T47D (cell line): ENCODE data around the gene IGFBP5.

ENCODE experiments used
- DNase-seq, 2 experiments: peaks; one replicate each; pipeline versions ENCODE4 v3.0.0 to v3.0.0-alpha.2; 2011 to 2012; ENCODE audit warnings: low read depth in 1 of 2, low spot score in 1 of 2
- JUND ChIP-seq: IDR thresholded peaks from 2 replicates; pipeline ENCODE4 v1.6.1; 2012; ENCODE audit warnings: low read depth
- in situ Hi-C: cut with HindIII; loops from 2 replicates; pipeline ENCODE4 v1.10.0; 2016; ENCODE audit warnings: low sequenced_read_pairs, low pct_unique_long_range_greater_than_20kb

Gene IGFBP5

GRCh38 chr2:216727346-216728122 is 32.2 kb upstream of the IGFBP5 start:
- TF ChIP-seq JUND = no peak
- no peak for DNase-seq
- in situ Hi-C loops = no loop called here

GRCh38 chr2:216724190-216724589 is 28.8 kb upstream of the IGFBP5 start:
- in situ Hi-C loops = no loop called here
- TF ChIP-seq JUND = no peak
- DNase-seq = no peak

DNA sequence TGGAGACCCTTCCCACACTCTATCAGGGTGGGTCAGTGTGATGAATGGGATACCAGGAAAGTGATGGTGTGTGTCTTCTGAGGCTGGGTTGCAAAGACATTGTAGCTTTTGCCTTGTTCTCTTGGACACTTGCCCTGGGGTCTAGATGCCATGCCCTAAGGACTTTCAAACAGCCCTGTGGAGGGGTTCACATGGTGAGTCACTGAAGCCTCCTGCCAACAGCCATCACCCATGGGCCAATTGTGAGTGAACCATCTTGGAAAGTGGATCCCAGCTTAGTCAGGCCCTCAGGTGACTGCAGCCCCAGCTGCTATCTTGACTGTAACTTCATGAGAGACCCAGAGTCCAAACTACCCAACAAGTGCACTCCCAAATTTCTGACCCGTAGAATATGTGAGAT is 25.8 kb upstream of the IGFBP5 start:
- in situ Hi-C loops = no loop called here
- no peak for DNase-seq
- no peak for TF ChIP-seq JUND

GRCh38 chr2:216720722-216721121 is 25.4 kb upstream of the IGFBP5 start:
- TF ChIP-seq JUND = no peak
- in situ Hi-C loops = no loop called here
- no peak for DNase-seq

GRCh38 chr2:216717907-216718615 is 22.7 kb upstream of the IGFBP5 start:
- in situ Hi-C loops = no loop called here
- no peak for TF ChIP-seq JUND

DNA sequence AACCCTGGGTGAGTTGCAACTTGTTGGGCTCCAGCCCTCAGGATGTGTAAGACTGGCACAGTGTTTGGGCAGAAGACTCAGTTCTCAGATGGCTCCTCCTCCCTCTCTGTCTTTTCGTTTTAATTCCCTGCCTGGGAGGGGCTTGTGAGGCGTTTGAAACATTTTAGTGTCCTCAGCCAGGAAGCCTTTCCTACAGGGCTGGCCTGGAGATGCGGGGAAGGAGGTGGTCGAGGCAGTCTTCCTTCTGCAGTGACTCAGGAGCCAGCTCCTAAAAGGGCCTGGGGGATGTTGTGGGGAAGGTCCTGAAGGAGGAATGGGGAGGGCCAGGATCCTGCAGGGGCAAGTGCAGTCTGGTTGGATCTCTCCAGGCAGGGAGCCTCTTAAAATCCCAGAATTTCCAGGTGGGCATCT is 22.1 kb upstream of the IGFBP5 start:
- no peak for TF ChIP-seq JUND
- no peak for DNase-seq
- in situ Hi-C loops = no loop called here

More at GRCh38 chr2:216717907-216718615, 22.7 kb upstream of the IGFBP5 start:
- DNase-seq = no peak

GRCh38 chr2:216716109-216716508 is 20.8 kb upstream of the IGFBP5 start:
- in situ Hi-C loops = no loop called here
- no peak for TF ChIP-seq JUND
- DNase-seq = peak in 1 of 2 experiments; percentile 30

DNA sequence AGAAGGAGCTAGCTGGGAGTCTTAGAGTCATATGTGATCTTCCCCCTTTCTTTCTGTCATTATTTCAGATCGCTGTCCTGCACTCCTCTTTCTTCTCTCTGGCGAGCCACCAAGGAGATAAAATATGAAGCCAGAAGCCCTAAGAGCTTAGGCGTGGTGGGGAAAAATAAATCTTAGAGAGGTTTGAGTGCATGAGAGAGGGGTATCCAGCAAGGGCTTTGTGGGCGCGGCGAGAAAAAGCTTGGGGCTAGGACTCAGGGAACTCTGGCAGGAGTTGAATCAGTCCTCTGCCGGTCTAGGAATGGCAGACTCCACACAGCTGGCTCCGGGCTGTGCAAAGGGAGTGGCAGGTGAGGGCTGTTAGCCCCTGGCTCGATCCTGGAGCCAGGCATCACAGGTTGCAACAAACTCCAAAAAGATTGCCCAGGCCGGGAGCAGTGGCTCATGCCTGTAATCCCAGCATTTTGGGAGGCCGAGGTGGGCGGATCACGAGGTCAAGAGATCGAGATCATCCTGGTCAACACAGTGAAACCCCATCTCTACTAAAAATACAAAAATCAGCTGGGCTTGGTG is 20.1 kb upstream of the IGFBP5 start:
- no peak for DNase-seq
- in situ Hi-C loops = no loop called here
- no peak for TF ChIP-seq JUND

DNA sequence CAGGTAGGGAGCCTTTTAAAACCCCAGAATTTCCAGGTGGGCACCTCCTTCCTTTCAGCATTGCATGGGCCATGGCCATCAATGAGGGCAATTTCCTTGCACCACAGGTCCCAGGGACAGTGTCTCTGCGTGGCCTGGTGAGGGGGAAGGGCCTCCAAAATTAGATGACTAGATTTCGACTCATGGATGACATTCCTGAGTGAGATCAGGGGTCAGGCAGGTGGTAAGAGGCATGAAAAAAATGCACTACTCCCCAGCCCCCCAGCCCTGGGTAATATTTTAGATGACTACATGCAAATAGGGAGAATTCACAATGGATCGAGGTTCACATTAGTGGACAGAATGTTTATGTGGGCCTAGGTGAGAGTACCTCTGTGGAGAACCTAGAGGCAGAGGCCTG is 19.0 kb upstream of the IGFBP5 start:
- no peak for TF ChIP-seq JUND
- in situ Hi-C loops = no loop called here
- DNase-seq = no peak

- no peak for TF ChIP-seq JUND
- DNase-seq = no peak
- in situ Hi-C loops = no loop called here
These were observed 18.5 kb upstream of the IGFBP5 start for GRCh38 chr2:216713691-216714336.

DNA sequence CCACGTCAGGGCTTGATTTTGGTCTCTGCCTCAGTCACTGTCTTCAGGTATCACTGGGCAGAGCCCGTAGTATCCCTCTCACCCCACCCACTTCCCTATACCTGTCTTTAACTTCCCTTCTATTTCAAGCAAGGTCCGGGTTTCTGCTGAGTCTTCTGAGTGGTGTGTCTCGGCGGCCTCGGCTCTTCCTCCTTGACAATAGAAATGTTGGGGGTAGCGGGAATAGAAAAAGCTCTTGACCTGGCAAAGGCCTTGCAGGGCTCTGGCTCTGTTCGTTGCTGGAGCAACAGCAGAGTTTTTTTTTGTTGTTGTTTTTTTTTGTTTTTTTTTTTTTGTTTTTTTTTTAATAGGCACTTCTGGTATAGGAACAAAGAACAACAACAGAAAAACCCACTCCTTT is 16.0 kb upstream of the IGFBP5 start:
- DNase-seq = no peak
- TF ChIP-seq JUND = no peak
- in situ Hi-C loops = no loop called here

- TF ChIP-seq JUND = no peak
- DNase-seq = no peak
These were observed 15.4 kb upstream of the IGFBP5 start for GRCh38 chr2:216710551-216711301.

More at GRCh38 chr2:216710551-216711301, 15.4 kb upstream of the IGFBP5 start:
- in situ Hi-C loops = no loop called here
